Umbilical cord (tissue), 2 donors: ENCODE data around the gene KRTAP10-9. TPM values are rescaled to one million over a fixed set of nuclear protein-coding genes. Genes with fewer than 3 reads are reported as not detected.
"Not testable (repeated sequence)": the region's sequence is repeated elsewhere in the genome, so short reads cannot be mapped to it uniquely, and the experiment has no call there.

Source experiments
- DNase-seq: peaks from one replicate; pipeline ENCODE4 v3.0.0-alpha.2; 2015; ENCODE audit warnings: low spot score
- total RNA-seq: library from RNA; depleted of rRNA; stranded (reverse); fragments of >200 nt; gene quantifications from one replicate; pipeline ENCODE4 v1.2.3, GENCODE V29; 2014; ENCODE audit warnings: low replicate concordance; ENCODE audit not compliant: insufficient read depth

KRTAP10-9 gene
- total RNA-seq, 1 donor from 2014 or later, result not detected

DNA sequence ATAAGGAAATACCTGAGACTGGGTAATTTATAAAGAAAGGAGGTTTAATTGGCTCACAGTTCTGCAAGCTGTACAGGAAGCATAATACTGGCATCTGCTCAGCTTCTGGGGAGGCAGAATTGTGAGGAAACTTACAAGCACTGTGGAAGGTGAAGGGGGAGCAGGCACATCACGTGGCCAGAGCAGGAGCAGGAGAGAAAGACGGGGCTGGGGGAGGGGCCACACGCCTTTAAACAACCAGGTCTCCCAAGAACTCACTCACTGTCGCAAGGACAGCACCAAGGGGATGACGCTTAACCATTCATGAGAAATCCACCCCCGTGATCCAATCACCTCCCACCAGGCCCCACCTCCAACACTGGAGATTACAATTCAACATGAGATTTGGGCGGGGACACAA, 34.7 kb downstream of the KRTAP10-9 start:
- not testable (repeated sequence) for DNase-seq

DNA sequence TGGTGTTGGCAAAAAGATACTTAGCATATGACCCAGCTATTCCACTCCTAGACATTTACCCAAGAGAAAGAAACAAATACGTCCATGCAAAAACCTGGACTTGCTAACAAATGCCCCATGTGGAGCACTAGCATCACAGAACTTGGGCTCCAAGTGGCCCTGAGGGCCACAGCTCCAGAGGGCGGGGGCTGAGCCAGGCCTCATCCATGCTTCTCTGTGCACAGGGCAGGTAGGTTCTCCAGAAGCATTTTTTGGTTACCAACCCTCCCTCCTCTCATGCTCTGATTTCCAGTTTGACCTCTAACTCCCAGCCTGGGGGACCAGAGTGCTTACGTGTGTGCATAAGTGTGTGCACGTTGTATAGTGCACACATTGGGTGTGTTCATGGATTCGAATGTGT, 37.8 kb downstream of the KRTAP10-9 start:
- no peak for DNase-seq

DNA sequence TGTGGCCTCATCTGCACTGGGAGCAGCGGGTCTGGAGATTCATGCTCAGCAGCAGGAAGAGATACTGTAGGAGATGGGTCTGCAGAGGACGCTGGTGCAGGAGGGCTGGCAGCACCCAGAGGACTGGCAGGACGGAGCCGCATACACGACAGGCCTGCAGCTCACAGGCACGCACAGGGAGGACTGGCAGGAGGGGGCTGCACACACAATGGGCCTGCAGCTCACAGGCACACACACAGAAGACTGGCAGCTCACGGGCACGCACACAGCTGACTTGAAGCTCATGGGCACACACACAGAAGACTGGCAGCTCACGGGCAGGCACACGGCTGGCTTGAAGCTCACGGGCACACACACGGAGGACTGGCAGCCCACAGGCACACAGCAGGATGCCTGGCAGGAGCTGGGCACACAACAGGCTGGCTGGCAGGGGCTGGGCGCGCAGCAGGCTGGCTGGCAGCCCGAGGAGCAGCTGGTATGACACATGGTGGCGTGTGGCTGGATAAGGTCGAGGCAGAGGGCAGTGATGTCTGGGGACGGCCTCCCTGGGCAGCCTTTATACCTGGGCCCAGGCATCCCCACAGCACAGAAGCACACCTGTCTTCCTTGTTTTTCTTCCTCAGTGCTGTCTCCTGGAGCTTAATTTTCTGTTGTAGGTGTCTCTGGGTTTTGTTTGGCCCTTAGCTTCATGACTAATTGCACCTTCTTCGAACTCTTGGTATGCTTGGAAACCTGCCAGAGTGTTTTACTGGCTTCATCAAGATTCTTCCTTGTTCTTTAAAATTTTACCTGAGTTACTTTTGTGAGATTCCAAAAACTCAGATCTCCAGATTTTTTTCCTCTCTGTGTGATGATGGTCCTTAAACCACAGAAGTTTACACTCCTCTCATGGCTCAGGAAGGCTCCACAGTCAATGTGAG, 39.8 kb downstream of the KRTAP10-9 start, which contains the start of gene KRTAP12-2:
Gene KRTAP12-2, minus strand, starts transcription at position 527 of the 920 bp plus-strand sequence. Its CDS starts 41 bp downstream, at position 486.
- DNase-seq, result no peak

DNA sequence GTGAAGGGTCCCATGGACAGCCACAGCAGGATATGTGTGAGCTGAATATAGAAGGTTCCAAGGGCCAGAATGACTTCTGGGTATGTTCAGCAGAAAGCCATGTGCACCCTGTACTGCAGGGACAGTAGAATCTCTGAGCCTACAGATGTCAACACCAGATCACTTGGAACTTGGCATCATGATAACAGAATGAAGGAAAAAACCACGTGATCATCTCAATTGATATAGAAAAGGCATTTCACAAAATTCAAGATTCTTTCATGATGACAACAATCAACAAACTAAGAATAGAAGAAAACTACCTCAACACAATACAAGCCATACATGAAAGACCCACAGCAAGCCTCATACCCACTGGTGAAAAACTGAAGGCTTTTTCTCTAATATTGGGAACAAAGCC, 40.7 kb downstream of the KRTAP10-9 start:
- DNase-seq, result no peak

DNA sequence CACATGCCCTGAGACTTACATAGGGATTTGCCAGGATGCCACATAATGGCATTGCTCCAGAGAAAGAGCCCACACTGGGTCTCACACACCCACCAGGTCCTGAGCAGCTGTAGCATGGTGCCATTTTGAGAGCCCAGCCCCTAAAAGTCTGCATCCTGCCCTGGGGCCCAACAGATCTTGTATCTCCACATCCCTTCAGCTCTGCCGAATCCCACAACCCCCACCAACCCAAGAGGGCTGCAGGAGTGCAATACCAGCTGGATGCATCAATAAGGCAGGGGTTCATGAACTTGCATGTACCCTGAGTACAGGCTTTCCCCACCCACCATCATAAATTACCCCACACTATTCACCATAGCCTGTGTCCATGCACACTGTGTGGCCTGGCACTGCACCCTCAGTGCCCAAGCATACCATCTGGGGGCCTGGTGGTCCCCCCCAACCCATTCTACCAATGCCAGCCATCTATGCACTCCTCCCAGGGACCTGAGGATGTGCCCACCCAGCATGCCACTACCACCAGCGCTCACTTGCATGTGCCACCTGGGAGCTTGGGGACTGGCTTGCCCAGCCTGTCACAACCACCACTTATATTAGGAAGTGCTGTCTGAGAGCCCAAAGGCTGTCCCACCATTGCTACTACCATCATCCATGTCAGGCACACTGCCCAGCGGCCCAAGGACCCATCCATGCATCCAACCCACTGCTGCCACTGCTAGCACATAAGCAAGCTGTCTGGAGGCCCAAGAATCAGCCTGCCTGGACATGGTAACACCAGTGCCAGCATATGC, 43.9 kb downstream of the KRTAP10-9 start:
- no peak for DNase-seq

DNA sequence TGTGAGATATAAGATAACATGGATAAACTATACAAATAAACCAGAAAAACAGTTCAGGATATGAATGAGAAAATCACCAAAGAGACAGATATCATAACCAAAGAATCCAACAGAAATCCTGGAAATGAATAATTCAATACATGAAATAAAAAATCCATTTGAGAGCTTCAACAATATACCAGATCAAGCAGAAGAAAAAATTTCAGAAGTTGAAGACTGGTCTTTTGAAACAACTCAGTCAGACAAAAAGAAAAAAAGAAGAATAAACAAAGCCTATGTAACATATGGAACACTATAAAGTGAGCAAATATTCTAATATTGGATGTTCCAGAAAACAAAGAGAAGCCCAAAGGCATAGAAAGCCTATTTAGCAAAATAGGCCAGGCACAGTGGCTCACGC, 45.0 kb downstream of the KRTAP10-9 start:
- no peak for DNase-seq

DNA sequence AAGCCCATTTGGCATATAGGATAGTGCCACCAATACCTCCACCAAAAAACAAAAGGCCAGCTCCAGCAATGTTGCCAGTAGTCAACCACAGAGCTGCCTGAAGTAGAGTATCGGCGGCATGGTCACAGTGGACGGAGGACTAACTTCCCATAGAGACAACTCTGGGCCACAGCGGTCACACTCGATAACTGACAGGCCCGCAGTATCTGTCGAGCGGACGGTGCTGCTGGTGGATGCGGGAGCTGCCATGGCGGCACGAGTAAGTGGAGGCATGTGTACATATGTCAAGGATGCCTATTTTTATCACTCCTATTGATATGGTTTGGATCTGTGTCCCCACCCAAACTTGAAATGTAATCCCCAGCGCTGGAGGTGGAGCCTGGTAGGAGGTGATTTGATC, 51.0 kb downstream of the KRTAP10-9 start:
- DNase-seq, result no peak

Other genes with a start within 250 kb of the KRTAP10-9 start
- gene LRRC3, start 171.6 kb upstream of the KRTAP10-9 start, total RNA-seq, result 4.3 TPM
- gene KRTAP10-1, start 86.9 kb upstream of the KRTAP10-9 start, total RNA-seq, result not detected
- gene KRTAP10-2, start 75.6 kb upstream of the KRTAP10-9 start, total RNA-seq, result not detected
- not detected for gene KRTAP10-3, start 68.3 kb upstream of the KRTAP10-9 start, total RNA-seq
- gene KRTAP10-4, start 53.4 kb upstream of the KRTAP10-9 start, total RNA-seq, result 4.8 TPM
- not detected for gene KRTAP10-5, start 46.5 kb upstream of the KRTAP10-9 start, total RNA-seq
- gene KRTAP10-6, start 34.6 kb upstream of the KRTAP10-9 start, total RNA-seq, result not detected
- gene KRTAP10-7, start 26.5 kb upstream of the KRTAP10-9 start, total RNA-seq, result not detected
- 0.72 TPM for gene KRTAP10-8, start 15.0 kb upstream of the KRTAP10-9 start, total RNA-seq
- not detected for gene KRTAP10-10, start 10.3 kb downstream of the KRTAP10-9 start, total RNA-seq
- not detected for gene KRTAP10-11, start 19.3 kb downstream of the KRTAP10-9 start, total RNA-seq
- gene KRTAP12-4, start 27.6 kb downstream of the KRTAP10-9 start, total RNA-seq, result not detected
- gene KRTAP12-3, start 30.8 kb downstream of the KRTAP10-9 start, total RNA-seq, result not detected
- gene KRTAP12-2, start 39.8 kb downstream of the KRTAP10-9 start, total RNA-seq, result not detected
- not detected for gene KRTAP12-1, start 55.1 kb downstream of the KRTAP10-9 start, total RNA-seq
- gene KRTAP10-12, start 70.1 kb downstream of the KRTAP10-9 start, total RNA-seq, result 4.1 TPM
- not detected for gene TSPEAR, start 84.5 kb downstream of the KRTAP10-9 start, total RNA-seq
- gene UBE2G2, start 174.7 kb downstream of the KRTAP10-9 start, total RNA-seq, result 92.2 TPM
- 49.4 TPM for gene SUMO3, start 191.0 kb downstream of the KRTAP10-9 start, total RNA-seq
- 347 TPM for gene PTTG1IP, start 246.6 kb downstream of the KRTAP10-9 start, total RNA-seq